Choroid plexus epithelial cell (primary cell): ENCODE results near the gene SMIM22.

Source experiments
- DNase-seq: peaks from one replicate; pipeline ENCODE4 v3.0.0-alpha.2; 2010; ENCODE audit warnings: low read depth
- H3K4me3 ChIP-seq: 2 replicates; pipeline ENCODE4 v1.5.1; 2011; ENCODE audit warnings: low read depth, mild to moderate bottlenecking, control low read depth, low read length, moderate library complexity
- TF ChIP-seq, protein P1 (sequence below): conservative IDR thresholded peaks from 2 replicates; pipeline ENCODE4 v1.5.1; 2011; ENCODE audit warnings: low read depth, mild to moderate bottlenecking, control low read depth, inconsistent platforms, low read length, moderate library complexity

The SMIM22 gene

DNA sequence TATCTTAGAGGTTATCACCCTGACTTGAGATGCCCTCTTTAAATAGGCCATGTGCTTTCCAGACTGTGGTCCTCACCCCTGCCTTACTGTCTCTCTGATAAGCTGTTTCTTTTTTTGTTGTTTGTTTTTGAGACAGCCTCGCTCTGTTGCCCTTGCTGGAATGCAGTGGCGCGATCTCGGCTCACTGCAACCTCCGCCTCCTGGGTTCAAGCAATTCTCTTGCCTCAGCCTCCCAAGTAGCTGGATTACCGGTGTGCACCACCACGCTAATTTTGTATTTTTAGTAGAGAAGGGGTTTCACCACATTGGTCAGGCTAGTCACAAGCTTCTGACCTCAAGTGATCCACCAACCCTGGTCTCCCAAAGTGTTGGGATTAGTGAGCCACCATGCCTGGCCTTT, 6.3 kb upstream of the SMIM22 start:
- no peak for DNase-seq
- H3K4me3 ChIP-seq, result no peak overlapping the region
- TF ChIP-seq, protein P1, sequence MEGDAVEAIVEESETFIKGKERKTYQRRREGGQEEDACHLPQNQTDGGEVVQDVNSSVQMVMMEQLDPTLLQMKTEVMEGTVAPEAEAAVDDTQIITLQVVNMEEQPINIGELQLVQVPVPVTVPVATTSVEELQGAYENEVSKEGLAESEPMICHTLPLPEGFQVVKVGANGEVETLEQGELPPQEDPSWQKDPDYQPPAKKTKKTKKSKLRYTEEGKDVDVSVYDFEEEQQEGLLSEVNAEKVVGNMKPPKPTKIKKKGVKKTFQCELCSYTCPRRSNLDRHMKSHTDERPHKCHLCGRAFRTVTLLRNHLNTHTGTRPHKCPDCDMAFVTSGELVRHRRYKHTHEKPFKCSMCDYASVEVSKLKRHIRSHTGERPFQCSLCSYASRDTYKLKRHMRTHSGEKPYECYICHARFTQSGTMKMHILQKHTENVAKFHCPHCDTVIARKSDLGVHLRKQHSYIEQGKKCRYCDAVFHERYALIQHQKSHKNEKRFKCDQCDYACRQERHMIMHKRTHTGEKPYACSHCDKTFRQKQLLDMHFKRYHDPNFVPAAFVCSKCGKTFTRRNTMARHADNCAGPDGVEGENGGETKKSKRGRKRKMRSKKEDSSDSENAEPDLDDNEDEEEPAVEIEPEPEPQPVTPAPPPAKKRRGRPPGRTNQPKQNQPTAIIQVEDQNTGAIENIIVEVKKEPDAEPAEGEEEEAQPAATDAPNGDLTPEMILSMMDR, result no peak

DNA sequence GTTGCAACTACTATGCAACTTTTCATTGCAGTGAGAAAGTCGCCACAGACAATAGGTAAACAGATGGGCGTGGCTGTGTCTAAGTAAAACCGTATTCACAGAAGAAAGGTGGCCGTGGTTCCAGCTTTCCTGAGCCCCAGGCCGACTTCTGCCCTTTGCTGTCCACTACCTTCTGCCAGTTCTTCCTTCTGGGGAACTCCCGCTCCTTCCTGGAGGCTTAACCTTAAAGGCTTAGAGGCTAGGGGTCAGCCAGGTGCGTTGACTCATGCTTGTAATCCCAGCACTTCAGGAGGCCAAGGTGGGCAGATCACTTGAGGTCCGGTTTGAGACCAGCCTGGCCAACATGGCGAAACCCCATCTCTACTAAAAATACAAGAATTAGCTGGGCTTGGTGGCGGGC, 4.9 kb upstream of the SMIM22 start:
- no peak for DNase-seq
- TF ChIP-seq, protein P1, result no peak
- no peak overlapping the region for H3K4me3 ChIP-seq

DNA sequence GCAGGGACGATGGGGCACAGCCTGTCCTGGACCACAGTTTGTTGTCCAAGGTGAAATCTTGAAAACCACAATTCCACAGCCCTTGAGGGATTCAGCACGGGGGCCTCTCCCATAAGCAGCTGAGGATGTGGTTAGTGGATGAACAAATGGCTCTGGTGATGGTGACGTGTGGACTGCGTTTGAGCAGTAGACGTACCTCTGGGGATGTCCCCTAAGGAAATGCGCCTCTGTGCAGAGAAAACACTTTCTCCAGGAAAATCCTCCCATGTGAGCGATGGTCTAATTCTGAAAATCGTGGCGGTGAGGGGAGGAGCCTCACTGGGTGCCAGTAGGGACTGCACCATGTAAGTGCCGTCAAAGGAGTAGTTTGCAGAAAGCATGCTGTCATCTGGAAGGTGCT, 4.3 kb upstream of the SMIM22 start:
- TF ChIP-seq, protein P1, result no peak
- DNase-seq, result no peak
- H3K4me3 ChIP-seq, result no peak overlapping the region

DNA sequence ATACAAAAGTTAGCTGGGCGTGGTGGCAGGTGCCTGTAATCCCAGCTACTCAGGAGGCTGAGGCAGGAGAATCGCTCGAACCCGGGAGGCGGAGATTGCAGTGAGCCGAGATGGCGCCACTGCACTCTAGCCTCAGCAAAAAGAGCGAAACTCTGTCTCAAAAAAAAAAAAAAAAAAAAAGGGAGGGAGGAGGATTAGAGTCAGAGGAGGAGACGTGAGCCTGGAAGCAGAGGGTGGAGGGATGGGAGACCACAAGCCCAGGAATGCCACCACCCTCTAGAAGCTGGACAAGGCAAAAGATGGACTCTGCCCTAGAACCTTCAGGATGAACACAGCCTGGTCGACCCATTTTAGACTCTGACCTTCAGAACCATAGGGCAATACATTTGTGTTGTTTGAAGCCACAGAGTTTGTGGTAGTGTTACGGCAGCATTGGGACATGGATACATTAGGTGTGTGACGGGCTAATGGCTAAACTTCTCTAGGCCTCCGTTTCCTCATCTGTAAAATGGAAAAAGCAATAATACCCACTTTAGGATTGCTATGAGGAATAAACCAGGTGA, 2.1 kb upstream of the SMIM22 start:
- TF ChIP-seq, protein P1, result no peak
- no peak for DNase-seq
- no peak overlapping the region for H3K4me3 ChIP-seq

DNA sequence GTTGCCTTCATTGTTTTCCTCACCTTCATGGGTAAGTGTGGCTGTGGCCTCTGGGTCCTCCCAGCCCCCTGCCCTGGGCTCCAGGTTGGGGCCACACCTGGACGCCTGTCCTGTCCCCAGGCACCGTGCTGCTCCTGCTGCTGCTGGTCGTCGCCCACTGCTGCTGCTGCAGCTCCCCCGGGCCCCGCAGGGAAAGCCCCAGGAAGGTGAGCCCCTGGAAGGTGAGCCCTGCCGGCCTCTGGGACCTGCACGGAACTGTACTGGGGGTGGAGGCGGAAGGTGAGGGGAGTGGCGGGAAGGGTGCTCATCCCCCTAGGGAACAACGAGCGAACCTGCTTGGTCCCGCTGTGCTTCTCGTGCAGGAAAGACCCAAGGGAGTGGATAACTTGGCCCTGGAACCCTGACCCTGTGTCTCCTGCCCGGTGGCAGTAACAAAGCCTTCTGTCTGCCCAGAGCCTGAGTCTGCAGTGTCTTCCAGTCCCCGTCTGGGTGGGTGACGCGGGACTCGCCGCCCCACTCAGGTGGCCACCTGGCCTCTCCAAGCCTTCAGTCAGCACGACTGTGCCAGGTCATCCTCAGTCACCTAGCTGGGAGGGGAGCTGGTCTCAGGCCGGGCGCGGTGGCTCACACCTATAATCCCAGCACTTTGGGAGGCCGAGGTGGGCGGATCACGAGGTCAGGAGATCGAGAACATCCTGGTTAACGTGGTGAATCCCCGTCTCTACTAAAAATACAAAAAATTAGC, 831 bp downstream of the SMIM22 start:
- TF ChIP-seq, protein P1, result no peak
- no peak overlapping the region for H3K4me3 ChIP-seq
- no peak for DNase-seq

DNA sequence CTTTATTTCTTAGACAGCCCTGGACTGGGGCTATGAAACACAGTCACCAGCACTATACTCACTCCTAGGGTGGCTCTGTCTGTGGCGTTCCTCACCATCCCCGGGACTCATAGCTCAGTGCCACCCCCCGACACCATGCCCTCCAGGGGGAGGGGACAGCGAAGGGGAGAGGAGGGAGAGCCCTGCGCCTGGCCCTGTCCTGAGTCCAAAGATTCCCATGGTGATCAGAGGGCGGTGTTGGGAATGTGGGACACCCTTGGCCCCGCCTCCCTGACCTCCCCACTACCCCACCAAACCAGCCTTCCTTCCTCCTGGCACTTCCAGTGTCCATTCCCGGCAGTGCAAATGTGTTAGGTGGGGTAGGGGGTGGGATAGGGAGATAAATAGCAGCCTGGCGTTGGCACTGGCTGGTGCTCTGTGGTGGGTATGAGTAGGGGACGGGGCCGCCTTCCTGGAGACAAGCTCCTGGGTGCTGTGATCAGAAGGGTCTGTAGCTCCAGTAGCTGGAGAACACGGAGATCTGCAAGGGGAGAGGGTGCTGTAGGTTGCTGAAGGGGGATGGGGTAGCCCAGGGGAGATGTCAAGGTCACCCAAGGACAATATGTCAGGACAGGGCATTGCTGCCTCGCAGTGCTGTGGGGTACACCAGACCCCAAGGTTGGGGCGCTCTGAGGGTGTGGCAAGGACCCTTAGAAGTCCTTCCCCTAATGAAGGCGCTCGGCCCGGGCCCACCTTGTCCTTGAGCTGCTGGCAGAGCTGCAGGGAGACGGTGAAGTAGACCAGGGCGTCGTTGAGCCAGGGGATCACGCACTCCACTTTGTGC, 2.0 kb downstream of the SMIM22 start:
- H3K4me3 ChIP-seq, result no peak overlapping the region
- no peak for DNase-seq
- TF ChIP-seq, protein P1, result no peak
